Astrocyte of the spinal cord (primary cell): ENCODE data around the gene TSSC4.

Experiments
- DNase-seq: peaks from one replicate; pipeline ENCODE4 v3.0.0; 2011; ENCODE audit warnings: low read depth, low spot score
- H3K4me3 ChIP-seq: 2 replicates; pipeline ENCODE4 v1.5.1; 2011; ENCODE audit warnings: low read depth, mild to moderate bottlenecking, low read length, moderate library complexity
- in situ Hi-C: cut with HindIII; loops from 2 replicates; pipeline ENCODE4 v1.10.0; 2017; ENCODE audit warnings: low sequenced_read_pairs
- TF ChIP-seq, protein P1 (sequence below): IDR thresholded peaks from 2 replicates; pipeline ENCODE4 v1.5.1; 2012; ENCODE audit warnings: low read depth, mild to moderate bottlenecking, low read length, inconsistent platforms

Gene TSSC4

DNA sequence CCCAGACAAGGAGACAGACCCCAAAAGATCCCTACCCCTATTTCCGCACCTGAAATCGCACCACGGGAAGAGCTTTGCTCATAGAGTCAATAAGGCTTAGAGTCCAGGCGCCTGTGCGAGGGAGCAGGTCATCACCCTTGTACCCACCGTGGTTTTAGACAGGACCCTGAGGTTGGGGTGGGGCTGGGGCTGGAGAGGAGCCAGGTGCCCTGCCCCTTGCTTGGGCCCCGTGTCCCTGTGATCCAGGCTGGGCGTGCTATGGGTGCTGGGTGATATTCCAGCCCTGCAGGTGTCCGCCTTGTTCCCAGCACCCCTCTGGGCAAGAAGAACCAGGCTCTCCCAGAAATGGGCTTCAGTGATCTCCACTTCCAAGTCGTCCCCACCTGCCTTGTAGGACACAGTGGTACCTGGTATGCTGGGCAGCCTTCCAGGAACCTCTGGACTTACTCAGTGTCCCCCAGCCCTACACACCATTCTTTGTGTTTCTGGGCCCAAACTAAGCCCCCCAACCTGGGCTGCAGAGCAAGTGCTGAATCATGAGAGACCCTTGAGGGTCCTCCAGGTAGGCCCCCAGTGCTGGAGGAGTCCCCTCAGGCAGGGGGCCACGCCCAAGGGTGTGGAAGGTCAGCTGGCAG lies 18.9 kb upstream of the TSSC4 start:
- no peak for DNase-seq
- TF ChIP-seq, protein P1, sequence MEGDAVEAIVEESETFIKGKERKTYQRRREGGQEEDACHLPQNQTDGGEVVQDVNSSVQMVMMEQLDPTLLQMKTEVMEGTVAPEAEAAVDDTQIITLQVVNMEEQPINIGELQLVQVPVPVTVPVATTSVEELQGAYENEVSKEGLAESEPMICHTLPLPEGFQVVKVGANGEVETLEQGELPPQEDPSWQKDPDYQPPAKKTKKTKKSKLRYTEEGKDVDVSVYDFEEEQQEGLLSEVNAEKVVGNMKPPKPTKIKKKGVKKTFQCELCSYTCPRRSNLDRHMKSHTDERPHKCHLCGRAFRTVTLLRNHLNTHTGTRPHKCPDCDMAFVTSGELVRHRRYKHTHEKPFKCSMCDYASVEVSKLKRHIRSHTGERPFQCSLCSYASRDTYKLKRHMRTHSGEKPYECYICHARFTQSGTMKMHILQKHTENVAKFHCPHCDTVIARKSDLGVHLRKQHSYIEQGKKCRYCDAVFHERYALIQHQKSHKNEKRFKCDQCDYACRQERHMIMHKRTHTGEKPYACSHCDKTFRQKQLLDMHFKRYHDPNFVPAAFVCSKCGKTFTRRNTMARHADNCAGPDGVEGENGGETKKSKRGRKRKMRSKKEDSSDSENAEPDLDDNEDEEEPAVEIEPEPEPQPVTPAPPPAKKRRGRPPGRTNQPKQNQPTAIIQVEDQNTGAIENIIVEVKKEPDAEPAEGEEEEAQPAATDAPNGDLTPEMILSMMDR, result no peak
- H3K4me3 ChIP-seq, result no peak overlapping the region
- in situ Hi-C loops, result no loop called here

DNA sequence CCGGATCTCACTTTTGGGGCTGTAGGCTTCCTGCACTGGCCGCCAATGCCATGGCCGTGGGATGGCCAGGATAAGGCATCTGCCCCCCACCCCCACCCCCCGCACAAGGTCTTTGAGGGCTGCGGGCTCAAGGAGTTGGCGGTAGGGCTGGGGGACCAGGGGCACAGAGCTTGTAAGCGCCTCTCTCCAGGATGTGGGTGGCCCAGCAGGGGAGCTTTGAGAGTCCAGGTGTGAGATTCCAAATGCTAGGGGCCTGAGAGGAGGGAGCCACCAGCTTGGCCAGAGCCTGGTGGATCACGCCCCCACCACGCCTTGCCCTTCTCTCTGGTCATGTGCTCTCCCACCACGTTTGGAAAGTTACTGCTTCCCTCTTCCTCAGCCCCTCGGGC lies 18.4 kb upstream of the TSSC4 start:
- TF ChIP-seq, protein P1, result no peak
- in situ Hi-C loops, result no loop called here
- no peak overlapping the region for H3K4me3 ChIP-seq
- no peak for DNase-seq

DNA sequence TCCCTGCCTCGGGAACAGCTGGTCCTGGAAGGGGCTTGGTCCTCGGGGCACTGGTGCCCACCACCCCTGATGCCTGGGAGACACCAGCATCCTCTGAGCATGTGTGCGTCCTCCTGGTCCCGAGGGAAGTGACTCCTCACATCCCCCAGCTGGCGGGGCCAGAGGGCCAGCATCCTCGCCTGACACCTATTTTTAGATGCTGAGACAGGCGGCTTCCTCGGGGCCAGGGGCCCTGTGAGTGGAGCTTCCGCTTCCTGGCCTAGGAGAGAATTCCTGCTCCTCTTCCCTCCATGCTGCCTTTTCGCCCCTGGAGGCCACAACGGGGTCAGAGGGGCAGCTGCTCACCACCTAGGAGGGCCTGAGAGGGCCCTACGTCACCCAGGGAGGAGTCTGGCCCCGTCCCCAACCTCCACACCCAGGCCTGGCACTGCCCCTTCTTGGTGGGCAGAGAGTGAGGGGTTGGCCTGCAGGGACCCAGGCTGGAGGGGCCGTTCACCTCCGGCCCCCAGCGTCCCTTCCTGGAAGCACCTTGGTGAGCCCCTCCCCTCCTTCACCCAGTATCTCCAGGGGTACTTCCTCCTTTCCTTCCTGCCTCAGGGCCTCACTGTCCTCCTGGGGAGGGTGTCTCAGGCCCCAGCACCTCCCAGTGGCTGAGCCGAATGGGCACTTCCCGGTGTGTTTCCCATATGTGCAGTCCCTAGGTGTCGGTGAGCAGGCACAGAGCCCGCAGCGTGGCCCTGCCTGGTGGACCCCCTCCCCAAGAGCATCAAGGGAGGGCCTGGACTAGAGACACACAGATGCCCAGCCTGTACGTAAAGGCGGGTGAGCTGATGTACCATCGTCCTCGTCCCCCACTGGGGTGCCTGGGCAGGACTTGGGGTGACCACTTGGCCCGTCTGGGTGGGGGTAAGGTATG lies 17.4 kb upstream of the TSSC4 start:
- no peak for DNase-seq
- H3K4me3 ChIP-seq, result no peak overlapping the region
- in situ Hi-C loops, result no loop called here
- TF ChIP-seq, protein P1, result no peak

DNA sequence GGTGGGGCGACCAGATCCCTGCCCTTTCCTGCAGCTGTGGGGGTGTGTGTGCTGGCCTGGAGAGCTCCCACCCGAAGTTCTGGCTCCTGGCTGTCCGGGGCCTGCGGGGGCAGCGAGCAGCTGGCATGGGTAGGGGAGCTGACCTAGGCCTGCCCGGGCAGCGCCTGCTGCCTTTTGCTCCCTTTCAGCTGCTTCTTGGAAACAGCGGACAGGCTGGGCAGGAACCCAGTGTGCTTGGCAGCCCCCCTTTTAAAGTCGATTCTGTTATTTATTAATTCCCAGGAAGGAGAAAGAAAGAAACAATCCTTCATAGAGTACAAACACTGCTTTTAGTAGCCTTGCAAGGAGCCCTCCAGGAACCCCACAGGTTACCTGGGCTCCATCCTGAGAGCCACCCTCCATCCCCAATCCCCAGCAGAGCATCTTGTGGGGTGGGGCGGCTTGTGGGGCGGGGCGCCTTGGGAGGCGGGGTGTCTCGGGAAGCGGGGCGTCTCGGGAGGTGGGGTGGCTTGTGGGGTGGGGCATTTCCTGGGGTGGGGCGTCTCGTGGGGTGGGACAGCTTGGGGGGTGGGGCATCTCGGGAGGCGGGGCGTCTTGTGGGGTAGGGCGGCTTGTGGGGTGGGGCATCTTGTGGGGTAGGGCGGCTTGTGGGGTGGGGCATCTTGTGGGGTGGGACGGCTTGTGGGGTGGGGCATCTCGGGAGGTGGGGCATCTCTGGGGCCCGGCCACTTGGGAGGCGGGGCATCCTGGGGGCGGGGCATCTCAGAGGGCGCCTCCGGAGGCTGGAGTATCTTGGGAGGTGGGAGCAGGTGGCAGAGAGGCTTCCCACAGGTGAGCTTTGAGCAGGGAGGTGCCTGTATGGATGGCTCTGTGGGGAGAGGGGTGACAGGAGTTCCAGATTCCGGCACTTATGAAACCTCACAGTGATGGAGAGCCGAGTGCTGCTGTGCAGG lies 16.4 kb upstream of the TSSC4 start:
- no peak for DNase-seq
- in situ Hi-C loops, result no loop called here
- H3K4me3 ChIP-seq, result no peak overlapping the region
- TF ChIP-seq, protein P1, result no peak

DNA sequence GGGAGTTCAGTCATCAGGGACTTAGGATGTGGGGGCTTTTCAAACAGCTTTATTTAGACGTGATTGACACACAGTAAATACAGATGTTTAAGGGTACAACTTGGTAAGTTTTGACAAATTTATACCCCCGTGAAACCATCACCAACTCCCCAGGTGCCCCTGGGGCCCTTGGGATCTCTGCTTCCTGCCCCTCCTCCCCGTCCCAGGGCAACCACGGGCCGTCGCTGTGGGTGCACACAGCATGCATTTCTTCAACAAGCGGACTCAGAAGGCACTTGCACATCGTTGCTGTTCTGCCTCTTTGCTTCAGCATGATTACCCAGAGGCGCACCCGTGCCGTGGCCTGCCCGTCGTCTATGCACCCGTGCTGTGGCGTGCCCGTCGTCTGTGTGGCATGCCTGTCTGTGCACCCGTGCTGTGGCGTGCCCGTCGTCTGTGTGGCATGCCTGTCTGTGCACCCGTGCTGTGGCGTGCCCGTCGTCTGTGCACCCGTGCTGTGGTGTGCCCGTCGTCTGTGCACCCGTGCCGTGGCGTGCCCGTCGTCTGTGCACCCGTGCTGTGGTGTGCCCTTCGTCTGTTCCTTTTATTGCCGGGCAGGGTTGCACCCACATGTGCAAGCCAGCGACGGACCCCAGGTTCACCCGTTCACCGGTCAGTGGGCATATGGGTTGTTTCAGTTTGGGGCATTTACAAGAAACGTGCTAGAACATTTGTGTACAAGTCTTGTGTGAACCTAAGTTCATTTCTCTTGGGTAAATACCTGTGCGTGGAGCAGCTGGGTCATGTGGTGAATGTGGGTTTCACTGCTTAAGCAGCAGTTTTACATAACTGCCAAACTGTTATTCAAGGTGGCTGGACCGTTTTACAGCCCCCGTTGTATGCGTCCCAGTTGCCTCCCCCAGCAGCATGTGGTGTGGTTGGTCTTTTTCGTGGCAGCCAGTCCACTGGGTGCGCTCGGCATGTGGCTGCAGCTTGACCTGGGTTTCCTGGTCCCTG lies 15.1 kb upstream of the TSSC4 start:
- in situ Hi-C loops, result no loop called here
- DNase-seq, result no peak
- no peak overlapping the region for H3K4me3 ChIP-seq
- TF ChIP-seq, protein P1, result no peak
